ENCODE results near the gene SOBP. TPM values are rescaled to one million over a fixed set of nuclear protein-coding genes. Genes with fewer than 3 reads are reported as not detected.

The SOBP gene
- total and polyA plus RNA-seq, 10 donors, result 0.87 to 7.8 (median 4.9) TPM

DNA sequence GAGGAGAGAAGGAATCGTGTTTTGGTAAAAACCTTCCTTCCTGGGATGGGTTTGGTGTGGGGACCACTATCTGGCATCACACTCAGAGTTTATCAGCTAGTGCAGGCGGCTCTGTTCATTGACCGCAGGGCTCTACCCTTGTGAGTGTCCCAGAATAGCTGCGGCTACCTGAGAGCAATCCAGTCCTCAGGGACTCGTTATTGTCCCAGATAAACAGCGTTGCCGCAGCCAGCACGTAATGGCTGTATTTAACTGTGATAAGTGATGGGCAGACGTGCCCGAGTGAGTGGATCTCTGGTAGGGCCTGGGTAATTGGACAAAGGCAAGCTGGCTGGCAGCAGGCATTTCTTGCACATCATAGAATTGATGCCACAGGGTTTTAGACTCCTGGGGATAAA lies 163.3 kb downstream of the SOBP start:
- intact Hi-C loops (cut with DNase I; ENCODE audit: low total_unique reads), result no loop called here
- H3K4me1 ChIP-seq, result peaks cover 19 to 64% (median 38%) of the 10 kb centered on the region in 6 donors
- no peak overlapping the region for H3K27ac ChIP-seq
- no peaks in the 10 kb centered on the region for H3K36me3 ChIP-seq
- DNase-seq, result no peak
- H3K4me3 ChIP-seq, result no peak overlapping the region
- TF ChIP-seq POLR2A (IDR thresholded peaks at IDR 0.05) (no peak), POLR2AphosphoS5 (IDR thresholded peaks at IDR 0.05) (no peak)
- TF ChIP-seq, protein P1, sequence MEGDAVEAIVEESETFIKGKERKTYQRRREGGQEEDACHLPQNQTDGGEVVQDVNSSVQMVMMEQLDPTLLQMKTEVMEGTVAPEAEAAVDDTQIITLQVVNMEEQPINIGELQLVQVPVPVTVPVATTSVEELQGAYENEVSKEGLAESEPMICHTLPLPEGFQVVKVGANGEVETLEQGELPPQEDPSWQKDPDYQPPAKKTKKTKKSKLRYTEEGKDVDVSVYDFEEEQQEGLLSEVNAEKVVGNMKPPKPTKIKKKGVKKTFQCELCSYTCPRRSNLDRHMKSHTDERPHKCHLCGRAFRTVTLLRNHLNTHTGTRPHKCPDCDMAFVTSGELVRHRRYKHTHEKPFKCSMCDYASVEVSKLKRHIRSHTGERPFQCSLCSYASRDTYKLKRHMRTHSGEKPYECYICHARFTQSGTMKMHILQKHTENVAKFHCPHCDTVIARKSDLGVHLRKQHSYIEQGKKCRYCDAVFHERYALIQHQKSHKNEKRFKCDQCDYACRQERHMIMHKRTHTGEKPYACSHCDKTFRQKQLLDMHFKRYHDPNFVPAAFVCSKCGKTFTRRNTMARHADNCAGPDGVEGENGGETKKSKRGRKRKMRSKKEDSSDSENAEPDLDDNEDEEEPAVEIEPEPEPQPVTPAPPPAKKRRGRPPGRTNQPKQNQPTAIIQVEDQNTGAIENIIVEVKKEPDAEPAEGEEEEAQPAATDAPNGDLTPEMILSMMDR (IDR thresholded peaks at IDR 0.05 in 8 of 11, conservative IDR thresholded peaks at IDR 0.05 in 3 of 11), result no peak
- H3K9me3 ChIP-seq, result peaks cover 0 to 6% (median 0%) of the 10 kb centered on the region in 8 donors
- 88 to 96% (median 92%) methylated on average over 10 of the region's 10 CpGs for WGBS, 5 donors
- H3K27me3 ChIP-seq (replicated peaks in 1 of 7), result no peaks in the 10 kb centered on the region

DNA sequence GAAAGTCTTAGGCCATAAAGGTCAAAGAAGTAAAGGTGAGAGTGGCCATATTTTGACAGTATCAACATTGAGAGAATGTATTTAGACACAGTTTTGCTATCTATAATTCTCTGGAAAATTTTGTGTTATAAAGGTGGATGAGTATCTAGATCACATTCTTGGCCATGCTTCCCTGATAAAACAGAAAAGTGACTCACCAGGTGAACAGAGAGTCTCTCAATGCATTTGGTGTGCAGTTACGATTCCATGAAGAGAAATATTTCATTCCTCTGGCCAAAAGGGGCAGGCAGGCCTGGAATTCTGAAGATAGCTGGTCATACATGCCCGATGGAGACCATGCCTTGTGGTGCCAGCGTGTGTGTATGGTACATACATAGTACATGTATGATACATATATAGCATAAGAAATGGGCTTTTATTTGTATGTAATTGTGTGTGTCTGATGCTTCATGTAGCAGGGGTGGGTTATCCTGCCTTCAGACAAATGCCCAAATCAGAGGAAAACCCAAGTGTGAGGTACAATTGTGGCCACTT lies 164.0 kb downstream of the SOBP start:
- no peak for TF ChIP-seq POLR2AphosphoS5 (IDR thresholded peaks at IDR 0.05)
- no peak for TF ChIP-seq POLR2A (IDR thresholded peaks at IDR 0.05)
- TF ChIP-seq, protein P1 (IDR thresholded peaks at IDR 0.05 in 8 of 11, conservative IDR thresholded peaks at IDR 0.05 in 3 of 11), result no peak
- intact Hi-C loops (cut with DNase I; ENCODE audit: low total_unique reads), result no loop called here
- Histone ChIP-seq H3K9me3 (peaks cover 0 to 6% (median 0%) of the 10 kb centered on the region in 8 donors), H3K27ac (no peak overlapping the region), H3K36me3 (no peaks in the 10 kb centered on the region), H3K4me3 (no peak overlapping the region), H3K27me3 (replicated peaks in 1 of 7) (no peaks in the 10 kb centered on the region), H3K4me1 (peaks cover 23 to 65% (median 46%) of the 10 kb centered on the region in 6 donors)
- DNase-seq, result no peak
- WGBS, 5 donors, result 91 to 98% (median 96%) methylated on average over 3 of the region's 3 CpGs

DNA sequence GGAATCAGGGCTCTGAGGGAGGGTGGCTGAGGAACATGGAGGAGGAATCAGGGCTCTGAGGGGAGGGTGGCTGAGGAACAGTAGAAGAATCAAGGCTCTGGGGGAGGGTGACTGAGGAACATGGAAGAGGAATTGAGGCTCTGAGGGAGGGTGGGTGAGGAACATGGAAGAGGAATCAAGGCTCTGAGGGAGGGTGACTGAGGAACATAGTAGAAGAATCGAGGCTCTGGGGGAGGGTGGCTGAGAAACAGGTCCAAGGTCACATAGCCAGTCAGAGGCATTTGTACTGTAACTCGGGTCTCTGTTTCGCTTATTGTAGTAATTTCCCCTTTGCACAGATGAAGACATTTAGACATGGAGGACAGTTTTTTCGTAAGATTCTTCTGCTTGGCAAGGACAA lies 164.8 kb downstream of the SOBP start:
- Histone ChIP-seq H3K4me3 (no peak overlapping the region), H3K9me3 (peaks cover 0 to 6% (median 0%) of the 10 kb centered on the region in 8 donors), H3K27ac (peak overlapping the region in 6 of 8 donors; percentile 28 to 84 (median 76)), H3K36me3 (no peaks in the 10 kb centered on the region), H3K27me3 (replicated peaks in 1 of 7) (no peaks in the 10 kb centered on the region), H3K4me1 (peaks cover 25 to 68% (median 49%) of the 10 kb centered on the region in 6 donors)
- TF ChIP-seq, protein P1 (IDR thresholded peaks at IDR 0.05 in 8 of 11, conservative IDR thresholded peaks at IDR 0.05 in 3 of 11), result no peak
- TF ChIP-seq POLR2A (IDR thresholded peaks at IDR 0.05) (no peak), POLR2AphosphoS5 (IDR thresholded peaks at IDR 0.05) (no peak)
- intact Hi-C loops (cut with DNase I; ENCODE audit: low total_unique reads), result no loop called here
- no peak for DNase-seq
- 45 to 64% (median 55%) methylated on average over 4 of the region's 4 CpGs for WGBS, 5 donors

DNA sequence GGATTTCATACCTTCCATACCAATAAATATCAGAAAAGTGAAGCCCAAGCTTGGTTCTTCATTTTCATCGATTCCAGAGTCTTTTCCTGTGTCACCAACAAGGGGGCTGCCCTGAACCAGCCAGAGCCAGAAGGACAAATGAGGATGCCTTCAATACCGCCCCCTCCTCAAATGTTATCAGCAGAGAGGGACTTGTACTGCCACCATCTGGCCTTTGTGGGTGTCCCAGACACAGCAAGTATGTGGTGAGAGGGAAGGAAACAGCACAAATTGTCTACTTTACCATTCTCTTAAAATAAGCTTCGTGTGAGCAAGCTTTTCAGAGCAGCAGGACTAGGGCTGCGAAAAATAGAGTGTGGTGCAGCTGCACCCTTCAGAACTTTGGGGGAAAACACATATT lies 165.3 kb downstream of the SOBP start:
- H3K27me3 ChIP-seq (replicated peaks in 1 of 7), result no peaks in the 10 kb centered on the region
- no peak for DNase-seq
- H3K36me3 ChIP-seq, result no peaks in the 10 kb centered on the region
- peaks cover 0 to 6% (median 0%) of the 10 kb centered on the region in 8 donors for H3K9me3 ChIP-seq
- H3K27ac ChIP-seq, result peak overlapping the region in 6 of 8 donors; percentile 28 to 84 (median 76)
- 39 to 58% (median 49%) methylated on average over 4 of the region's 4 CpGs for WGBS, 5 donors
- no peak overlapping the region for H3K4me3 ChIP-seq
- TF ChIP-seq, protein P1 (IDR thresholded peaks at IDR 0.05 in 8 of 11, conservative IDR thresholded peaks at IDR 0.05 in 3 of 11), result peak in 5 of 11 experiments; percentile 5 to 27 (median 20)
- no peak for TF ChIP-seq POLR2AphosphoS5 (IDR thresholded peaks at IDR 0.05)
- H3K4me1 ChIP-seq, result peaks cover 25 to 69% (median 49%) of the 10 kb centered on the region in 6 donors
- intact Hi-C loops (cut with DNase I; ENCODE audit: low total_unique reads), result no loop called here
